Hippocampal formation (tissue), 2 donors: Measurements from ENCODE around the gene MCRIP1.
A peak's percentile ranks its signal among the peaks of the same experiment; 100 is the strongest.

Experiments
- DNase-seq, 2 donors: peaks; one replicate each; lab custom pipeline; 2025; lab: John Stamatoyannopoulos, UW

The MCRIP1 gene, protein sequence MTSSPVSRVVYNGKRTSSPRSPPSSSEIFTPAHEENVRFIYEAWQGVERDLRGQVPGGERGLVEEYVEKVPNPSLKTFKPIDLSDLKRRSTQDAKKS

DNA sequence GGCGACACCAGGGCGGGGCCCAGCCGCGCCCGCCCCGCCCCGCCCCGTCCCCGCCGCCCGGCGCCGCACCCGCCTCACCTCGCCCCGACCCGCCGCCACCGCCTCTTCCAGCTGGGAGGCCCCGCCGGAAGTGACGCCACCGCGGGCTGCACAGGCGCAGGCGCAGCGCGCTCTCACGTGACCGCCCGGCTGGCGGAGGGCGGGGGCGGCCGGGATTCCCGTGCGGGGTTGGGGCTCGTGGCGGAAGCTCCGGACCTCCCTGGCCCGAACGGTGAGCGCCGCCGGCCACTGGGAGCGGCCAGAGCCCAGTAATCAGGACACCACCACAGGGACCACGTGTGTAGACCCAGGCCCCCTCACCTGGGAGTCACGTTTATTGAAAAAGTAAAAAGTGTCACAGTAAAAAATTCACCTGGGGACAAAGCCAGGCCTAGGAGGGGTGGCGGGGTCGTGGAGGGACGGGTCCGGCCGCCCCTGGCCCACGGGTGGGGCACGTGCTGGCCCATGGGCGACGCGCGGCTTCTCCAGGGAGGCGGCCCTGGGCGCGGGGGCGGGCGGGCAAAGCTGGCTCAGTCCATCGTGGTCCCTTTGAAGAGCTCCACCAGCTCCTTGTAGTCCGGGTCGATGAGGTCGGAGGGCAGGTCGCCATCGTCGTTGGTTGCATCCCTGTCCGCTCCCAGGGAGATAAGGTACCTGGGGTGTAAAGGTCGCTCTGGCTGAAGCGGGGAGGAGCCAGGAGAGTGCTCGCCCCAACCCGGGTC, at the start of gene MCRIP1:
Gene MCRIP1 (minus strand): TSS at position 132 of the 761 bp plus-strand sequence. CDS start 8,785 bp downstream, outside the sequence.
- peak; percentile 60 to 87 for DNase-seq

- DNase-seq: no peak
Measured at GRCh38 chr17:81879121-81879520, 46.0 kb upstream of the MCRIP1 start.

DNA sequence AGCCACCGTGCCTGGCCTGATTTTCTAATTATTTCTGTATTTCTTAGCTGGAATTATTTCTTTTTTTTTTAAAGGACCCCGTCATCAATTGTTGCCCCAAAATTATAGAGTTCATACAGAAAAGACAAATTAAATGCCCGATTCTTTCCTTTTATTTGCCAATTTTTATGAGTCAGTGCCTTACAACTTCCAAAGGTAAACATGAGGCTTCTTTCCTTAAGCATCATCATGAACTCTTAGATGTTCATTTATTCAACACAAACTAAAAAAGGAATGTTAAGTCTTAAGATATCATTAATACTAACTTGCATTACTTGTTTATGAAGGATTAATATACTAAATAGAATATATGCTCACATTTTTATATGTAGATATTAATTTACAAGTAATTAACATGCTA, 45.2 kb upstream of the MCRIP1 start:
- no peak for DNase-seq

DNA sequence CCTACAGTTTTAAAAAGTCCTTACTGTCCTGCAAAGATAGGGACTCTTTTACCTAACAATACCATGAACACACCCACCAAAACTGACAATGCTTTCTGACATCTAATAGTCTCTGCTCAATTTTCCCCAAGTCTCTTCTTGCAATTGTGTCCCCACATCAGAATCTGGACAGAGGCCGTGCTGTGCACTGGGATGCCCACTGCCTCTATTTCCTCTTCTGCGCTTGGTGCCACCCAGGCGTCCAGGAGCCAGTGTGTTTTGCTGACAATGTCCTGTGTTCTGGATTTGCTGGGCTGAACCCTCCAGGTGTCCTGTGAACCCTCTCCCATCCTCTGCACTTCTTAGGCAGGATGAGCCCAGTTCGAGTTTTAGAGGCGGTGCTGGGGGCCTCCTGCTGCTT, 44.5 kb upstream of the MCRIP1 start:
- DNase-seq: no peak

GRCh38 chr17:81871387-81872230, 38.5 kb upstream of the MCRIP1 start:
- DNase-seq: peak; percentile 77 to 78

DNA sequence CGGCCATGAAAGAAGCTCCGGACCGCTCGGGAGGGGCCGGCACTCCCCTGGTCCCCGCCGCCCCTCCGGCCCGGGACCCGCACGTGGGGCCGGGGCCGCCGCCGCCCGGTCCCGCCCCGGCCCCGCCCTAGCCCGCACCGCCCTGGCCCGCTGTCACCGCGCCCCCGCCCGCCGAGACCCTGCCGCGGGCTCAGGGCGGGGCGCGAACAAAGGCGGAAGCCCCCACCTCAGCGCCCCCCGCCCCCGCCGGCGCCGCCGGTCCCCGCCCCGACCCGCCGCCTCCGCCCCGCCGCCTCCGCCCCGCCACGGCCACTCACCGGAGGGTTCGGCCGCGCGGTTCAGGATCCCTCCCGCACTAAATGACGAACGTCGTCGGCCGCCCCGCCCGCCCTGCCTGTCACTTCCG, 37.9 kb upstream of the MCRIP1 start, which contains the start of gene ARHGDIA:
Gene ARHGDIA (minus strand): TSS at position 357 of the 406 bp plus-strand sequence. CDS start 1,407 bp downstream, outside the sequence.
- no peak for DNase-seq

GRCh38 chr17:81870131-81870980, 37.3 kb upstream of the MCRIP1 start:
- DNase-seq: no peak

- DNase-seq: no peak
Measured at GRCh38 chr17:81869221-81870130, 36.4 kb upstream of the MCRIP1 start.

GRCh38 chr17:81868674-81869220, 35.7 kb upstream of the MCRIP1 start:
- no peak for DNase-seq

- no peak for DNase-seq
Measured at GRCh38 chr17:81867991-81868673, 35.0 kb upstream of the MCRIP1 start.

- DNase-seq: no peak
Measured at GRCh38 chr17:81867170-81867990, 34.3 kb upstream of the MCRIP1 start.

DNA sequence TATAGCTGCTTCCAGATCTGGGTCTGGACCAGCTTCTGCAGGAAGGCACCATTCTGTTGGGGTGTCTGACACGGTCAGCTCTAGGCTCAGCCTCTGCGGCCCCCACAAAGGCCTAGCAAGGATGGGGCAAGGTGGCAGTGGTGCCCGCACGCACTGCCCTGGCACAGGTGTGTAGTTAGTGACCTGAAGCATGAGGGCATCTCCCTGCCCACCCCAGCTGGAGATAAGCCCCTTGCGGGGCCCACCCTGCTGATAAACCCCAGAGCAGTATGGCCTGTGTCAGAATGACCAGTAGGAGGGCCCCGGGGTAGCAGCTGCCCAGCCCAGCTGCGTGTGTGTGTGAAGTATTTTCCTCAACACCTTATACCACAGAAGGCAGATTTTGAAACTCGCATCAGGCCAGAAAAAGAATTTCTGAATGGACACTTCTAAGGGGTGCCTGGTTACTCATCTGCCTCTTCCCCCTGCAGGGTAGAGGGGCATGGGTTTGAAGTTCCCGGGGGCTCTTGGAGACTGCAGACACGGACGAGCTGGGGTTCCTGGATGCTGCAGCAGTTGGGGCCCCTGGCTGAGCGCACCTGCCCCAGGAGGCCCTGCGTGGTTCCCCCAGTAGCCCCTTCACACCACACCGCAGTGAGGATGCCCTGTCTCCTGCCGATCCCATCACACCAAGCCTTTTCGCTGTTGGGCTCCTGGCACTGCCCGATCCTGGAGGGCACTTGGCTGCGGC, 33.5 kb upstream of the MCRIP1 start:
- DNase-seq: no peak

DNA sequence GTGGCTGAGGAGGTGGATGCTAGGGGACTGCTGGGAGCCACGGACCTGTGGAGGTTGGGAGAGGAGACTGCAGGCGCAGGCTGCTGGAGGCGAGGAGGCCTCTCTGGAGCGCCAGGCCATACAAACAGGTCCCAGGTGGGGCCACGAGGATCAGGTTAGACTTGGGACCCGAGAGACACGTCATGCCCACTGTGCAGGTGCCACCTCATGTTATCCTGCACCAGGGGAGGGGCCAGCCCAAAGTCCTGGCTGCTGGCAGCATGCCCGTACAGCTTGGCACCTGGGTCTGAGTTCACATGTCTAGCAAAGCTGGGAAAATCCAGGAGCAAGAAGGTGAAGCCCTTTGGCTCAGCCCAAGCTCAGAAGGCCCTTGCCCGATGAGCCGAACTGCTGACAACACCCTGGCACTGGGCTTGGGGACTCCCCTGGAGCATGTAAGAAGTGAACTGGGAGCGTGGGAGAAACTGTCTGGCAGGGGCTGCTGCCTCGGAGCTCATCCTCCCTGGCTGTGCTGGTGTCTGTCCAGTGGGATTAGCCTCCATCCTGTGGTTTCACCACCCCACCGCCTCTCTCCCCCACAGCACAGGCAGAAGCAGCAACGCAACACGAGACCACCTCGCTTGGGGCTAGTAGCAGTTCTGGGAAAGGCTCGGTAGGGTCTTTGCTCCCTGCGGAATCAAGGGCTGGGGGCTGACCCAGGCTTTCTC, 32.8 kb upstream of the MCRIP1 start:
- no peak for DNase-seq

- DNase-seq: no peak
Measured at GRCh38 chr17:81865358-81865732, 32.3 kb upstream of the MCRIP1 start.

- no peak for DNase-seq
Measured at GRCh38 chr17:81863833-81864768, 31.0 kb upstream of the MCRIP1 start.

GRCh38 chr17:81863123-81863675, 30.1 kb upstream of the MCRIP1 start:
- no peak for DNase-seq
